Stimulated activated CD4-positive, alpha-beta T cell treated with anti-CD3 and anti-CD28 coated beads, Interleukin-4, amount 100 ng/mL, for 48 hours (primary cell): ENCODE measurements around the gene AP4M1.

ENCODE experiments used
- DNase-seq, 2 donors: peaks; one replicate each; pipeline ENCODE4 v3.0.0-alpha.2; 2020; ENCODE audit warnings: low read depth in 2 of 2

AP4M1 gene

DNA sequence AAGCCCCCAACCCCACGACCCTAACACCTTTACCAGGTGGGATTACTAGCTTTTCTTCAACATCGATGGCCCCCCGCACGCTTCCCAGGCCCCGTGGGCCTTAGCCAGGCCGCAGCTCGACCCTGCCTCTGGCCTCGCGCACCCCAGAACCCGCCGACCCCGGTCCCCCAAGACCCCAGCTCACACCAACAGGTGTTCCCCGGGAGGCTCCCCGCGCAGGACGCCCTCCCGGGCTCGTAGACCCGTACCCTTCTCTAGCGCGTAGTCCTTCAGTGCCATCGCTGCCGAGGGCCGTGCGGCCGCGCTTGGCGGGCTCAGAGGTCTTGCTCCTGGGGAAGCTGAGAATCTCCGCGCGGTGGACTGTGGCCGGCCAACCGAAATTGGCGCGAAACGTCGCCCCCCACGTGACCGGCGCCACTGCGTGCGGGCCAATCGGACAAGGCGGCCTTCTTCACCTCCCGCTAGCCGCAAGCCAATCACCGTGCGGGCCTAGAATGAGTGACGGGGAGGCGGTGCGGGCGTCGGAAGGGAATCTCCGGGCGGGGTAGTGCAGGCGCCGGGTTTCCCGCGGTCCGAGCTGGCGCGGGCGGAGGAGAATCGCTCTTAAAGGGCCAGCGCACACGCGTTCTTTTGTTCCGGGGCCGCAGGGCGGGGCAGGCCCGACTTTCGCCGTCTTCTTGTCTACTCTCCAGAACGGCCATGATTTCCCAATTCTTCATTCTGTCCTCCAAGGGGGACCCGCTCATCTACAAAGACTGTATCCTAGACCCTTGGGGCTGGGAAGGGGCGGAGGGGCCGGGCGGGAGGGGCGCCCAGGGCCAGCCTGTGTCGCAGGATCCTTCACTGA lies at the start of gene AP4M1, which contains the start of gene MCM7:
AP4M1 (plus strand) TSS at position 628 of the 847 bp plus-strand sequence; CDS start at position 700, 72 bp downstream.
MCM7 (minus strand) TSS at position 382 of the 847 bp plus-strand sequence; CDS start at position 279, 103 bp downstream.
- DNase-seq: peak; percentile 96 to 98

GRCh38 chr7:100053215-100053614 lies 48.2 kb upstream of the AP4M1 start:
- DNase-seq: no peak

DNA sequence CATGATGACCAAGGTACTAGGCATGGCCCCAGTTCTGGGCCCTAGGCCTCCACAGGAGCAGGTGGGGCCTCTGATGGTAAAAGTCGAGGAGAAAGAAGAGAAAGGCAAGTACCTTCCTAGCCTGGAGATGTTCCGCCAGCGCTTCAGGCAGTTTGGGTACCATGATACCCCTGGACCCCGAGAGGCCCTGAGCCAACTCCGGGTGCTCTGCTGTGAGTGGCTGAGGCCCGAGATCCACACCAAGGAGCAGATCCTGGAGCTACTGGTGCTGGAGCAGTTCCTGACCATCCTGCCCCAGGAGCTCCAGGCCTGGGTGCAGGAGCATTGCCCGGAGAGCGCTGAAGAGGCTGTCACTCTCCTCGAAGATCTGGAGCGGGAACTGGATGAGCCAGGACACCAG lies 44.4 kb upstream of the AP4M1 start:
- DNase-seq: no peak

GRCh38 chr7:100059251-100059739 lies 42.1 kb upstream of the AP4M1 start:
- no peak for DNase-seq

GRCh38 chr7:100061518-100062193 lies 39.8 kb upstream of the AP4M1 start:
- DNase-seq: no peak

DNA sequence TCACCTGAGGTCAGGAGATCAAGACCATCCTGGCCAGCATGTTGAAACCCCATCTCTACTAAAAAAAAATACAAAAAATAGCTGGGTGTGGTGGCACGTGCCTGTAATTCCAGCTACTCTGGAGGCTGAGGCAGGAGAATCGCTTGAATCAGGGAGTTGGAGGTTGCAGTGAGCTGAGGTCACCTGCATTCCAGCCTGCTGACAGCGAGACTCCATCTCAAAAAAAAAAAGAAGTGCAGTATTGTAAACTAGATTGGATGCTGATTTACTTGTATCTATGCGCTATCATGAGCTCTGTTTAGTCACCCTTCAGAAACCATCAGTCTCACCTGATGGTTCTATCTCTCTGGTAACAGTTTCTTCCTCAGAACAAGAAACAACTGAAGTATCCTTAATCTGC lies 38.1 kb upstream of the AP4M1 start:
- no peak for DNase-seq

DNA sequence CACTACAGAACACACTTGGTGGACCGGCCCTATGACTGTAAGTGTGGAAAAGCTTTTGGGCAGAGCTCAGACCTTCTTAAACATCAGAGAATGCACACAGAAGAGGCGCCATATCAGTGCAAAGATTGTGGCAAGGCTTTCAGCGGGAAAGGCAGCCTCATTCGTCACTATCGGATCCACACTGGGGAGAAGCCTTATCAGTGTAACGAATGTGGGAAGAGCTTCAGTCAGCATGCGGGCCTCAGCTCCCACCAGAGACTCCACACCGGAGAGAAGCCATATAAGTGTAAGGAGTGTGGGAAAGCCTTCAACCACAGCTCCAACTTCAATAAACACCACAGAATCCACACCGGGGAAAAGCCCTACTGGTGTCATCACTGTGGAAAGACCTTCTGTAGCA lies 37.3 kb upstream of the AP4M1 start:
- no peak for DNase-seq

- DNase-seq: no peak
Observed at GRCh38 chr7:100065452-100066186, 35.8 kb upstream of the AP4M1 start.

- DNase-seq: no peak
Observed at GRCh38 chr7:100066953-100067352, 34.5 kb upstream of the AP4M1 start.

- DNase-seq: no peak
Observed at GRCh38 chr7:100069991-100070390, 31.5 kb upstream of the AP4M1 start.

- DNase-seq: no peak
Observed at GRCh38 chr7:100071018-100071723, 30.3 kb upstream of the AP4M1 start.

DNA sequence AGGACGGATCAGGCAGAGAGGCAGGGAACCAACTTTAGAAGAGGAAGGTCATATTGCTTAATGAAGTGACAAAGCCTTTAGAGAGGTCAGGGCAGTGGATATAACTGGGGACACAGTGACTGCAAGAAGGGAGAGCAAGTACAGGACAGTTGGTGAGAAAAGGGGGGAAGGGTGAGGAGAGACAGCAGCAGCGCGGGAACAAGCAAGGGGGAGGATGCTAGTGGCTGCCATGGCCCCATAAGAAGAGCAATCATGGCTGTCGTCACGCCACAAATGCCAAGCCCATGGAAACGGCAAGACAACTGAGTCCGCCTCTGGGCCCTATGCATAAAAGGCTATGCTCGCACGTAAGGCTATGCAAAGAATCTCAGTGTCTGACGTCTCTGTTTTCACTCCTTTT lies 29.0 kb upstream of the AP4M1 start:
- no peak for DNase-seq

DNA sequence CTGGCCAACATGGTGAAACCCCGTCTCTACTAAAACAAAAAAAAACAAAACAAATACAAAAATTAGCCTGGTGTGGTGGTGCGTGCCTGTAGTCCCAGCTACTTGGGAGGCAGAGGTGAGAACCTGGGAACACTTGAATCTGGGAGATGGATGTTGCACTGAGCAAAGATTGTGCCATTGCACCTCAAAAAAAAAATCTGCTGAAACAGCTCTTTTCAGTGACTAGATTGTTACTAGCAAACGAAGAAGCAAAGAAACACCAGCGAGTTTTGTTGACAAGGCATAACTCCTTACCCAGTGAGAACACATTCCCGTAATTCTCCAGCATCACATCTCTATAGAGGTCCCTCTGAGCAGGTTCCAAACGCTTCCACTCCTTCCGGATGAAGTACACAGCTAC lies 26.6 kb upstream of the AP4M1 start:
- no peak for DNase-seq

DNA sequence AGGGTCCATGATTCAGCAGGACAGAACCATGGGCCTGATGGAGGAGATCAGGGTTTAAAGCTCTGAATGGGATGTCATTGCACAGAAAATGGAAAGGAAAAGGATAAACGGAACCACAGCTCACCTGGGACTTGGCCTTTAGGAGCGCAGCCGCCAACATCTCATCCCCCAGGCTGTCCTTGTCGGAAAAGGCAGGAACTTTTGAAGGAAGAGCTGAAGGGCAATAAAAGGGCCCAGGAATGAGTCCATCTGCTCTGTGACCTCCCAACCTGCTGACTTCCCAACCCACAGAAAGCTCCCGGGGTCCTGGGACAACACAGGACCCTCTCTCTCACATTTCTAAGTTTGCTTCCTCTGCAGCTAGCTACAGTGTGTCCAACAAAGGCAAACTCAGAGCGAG lies 26.0 kb upstream of the AP4M1 start:
- no peak for DNase-seq

DNA sequence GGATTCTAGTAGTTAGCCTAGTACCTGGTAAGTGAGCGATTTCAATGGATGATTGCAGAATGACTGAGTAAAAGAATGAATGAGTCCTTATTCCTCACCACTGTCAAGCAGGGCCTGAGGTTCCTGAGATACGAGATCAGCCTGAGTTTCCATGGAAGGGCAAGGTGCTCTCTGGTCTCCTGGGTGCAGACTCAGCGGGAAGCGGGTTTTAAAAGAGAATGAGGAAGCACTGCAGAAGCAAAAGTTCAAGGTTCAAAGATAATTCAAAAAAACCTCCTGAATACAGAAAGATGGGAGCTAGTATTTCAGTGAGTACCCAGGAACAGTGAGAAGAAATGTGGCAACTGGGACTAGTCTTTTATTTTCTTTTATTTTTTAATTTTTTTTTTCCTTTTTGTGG lies 24.2 kb upstream of the AP4M1 start:
- DNase-seq: no peak

GRCh38 chr7:100079024-100079560 lies 22.4 kb upstream of the AP4M1 start:
- DNase-seq: no peak

DNA sequence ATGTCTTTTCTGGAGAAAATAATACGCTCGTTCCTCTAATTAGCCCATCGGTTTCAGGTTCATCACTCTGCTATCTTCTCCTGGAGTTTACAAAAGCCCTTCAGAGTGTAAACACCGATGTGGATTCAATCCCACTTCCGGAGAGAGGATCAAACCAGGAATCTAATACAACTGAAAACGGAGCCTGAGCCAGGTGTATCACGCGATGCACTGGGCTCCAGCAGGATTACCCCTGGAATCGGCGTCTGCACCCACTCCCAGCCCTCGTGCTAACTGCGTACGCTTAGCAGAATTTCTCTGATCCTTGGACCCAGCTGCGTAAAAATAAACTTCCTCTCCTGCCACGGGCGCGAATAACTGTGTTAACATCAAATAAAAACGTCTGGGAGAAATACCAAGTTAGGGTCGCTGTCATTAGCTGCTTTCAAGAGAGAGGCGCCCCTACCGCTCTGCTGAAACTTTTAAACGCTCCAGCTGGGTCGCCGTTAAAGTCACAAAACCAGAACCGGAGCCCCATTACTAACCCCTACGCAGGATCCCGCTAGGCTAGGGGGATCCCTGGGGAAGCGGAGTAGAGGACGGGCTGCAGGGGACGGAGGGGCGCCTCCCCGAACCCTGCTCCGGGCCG lies 20.4 kb upstream of the AP4M1 start:
- DNase-seq: no peak

GRCh38 chr7:100081535-100082102 lies 19.8 kb upstream of the AP4M1 start, which contains the start of gene ZNF3:
TSS of gene ZNF3 (minus strand) at chr7:100081723. CDS start at chr7:100077357, 4,366 bp downstream.
- DNase-seq: peak; percentile 96 to 98

DNA sequence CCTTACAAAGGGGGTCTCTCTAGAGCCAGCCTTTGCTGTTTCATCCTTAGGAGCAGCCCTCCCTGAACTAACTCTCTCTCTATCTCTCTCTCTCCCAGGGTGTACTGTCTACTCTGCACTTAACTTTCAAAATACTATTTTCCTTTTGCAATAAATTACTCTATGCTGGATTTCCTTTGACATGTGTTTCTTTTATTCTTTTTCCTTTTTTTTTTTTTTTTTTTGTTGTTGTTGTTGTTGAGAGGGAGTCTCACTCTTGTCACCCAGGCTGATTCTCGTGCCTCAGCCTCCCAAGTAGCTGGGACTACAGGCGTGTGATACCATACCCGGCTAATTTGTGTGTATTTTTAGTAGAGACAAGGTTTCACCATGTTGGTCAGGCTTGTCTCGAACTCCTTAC lies 18.5 kb upstream of the AP4M1 start:
- no peak for DNase-seq

DNA sequence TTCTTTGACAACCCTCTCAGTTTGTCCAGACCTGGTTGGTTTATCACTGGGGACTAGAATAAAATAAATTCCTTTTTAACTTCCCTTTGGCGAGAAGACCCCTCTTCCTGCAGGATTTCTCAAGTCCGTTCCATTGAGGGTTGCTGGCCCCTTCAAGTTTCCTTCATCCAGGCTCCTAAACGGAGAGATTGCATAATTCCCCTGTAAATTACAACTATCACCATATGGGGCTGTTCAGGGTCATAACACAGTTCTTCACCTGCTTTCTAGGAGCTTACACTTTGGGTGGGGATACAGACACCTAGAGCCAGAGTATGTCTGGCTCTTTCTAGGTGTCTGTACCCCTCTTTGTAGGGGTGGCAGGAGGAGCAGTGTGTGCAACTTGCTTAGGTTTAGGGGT lies 15.9 kb upstream of the AP4M1 start:
- no peak for DNase-seq
